ENCODE data around the gene IGIP.

- TF ChIP-seq POLR2AphosphoS5 (IDR thresholded peaks at IDR 0.05) (no peak), CTCF (IDR thresholded peaks at IDR 0.05) (no peak), POLR2A (IDR thresholded peaks at IDR 0.05) (no peak)
Measured at GRCh38 chr5:140162781-140163180, 37.0 kb downstream of the IGIP start.

Measured in suprapubic skin (tissue), 4 donors.